ENCODE measurements around the gene KCNJ12.
"Not testable (repeated sequence)": the region's sequence is repeated elsewhere in the genome, so short reads cannot be mapped to it uniquely, and the experiment has no call there.

Gene KCNJ12

GRCh38 chr17:21408224-21408623 is 32.1 kb downstream of the KCNJ12 start:
- not testable (repeated sequence) for H3K9ac ChIP-seq; H3K27ac ChIP-seq; H3K4me1 ChIP-seq (ENCODE audit: low read depth, poor library complexity, severe bottlenecking); H4K20me1 ChIP-seq (ENCODE audit: insufficient read depth); H2AFZ ChIP-seq (ENCODE audit: low read depth); H3K27me3 ChIP-seq (ENCODE audit: insufficient read depth, low read depth); H3K79me2 ChIP-seq (ENCODE audit: insufficient read depth, low read depth); H3K4me2 ChIP-seq; H3K4me3 ChIP-seq (IDR thresholded peaks at IDR 0.05; ENCODE audit: insufficient read depth, low read depth, low read length); H3K36me3 ChIP-seq (ENCODE audit: insufficient read depth)

GRCh38 chr17:21408766-21409300 is 32.7 kb downstream of the KCNJ12 start:
- H3K9ac ChIP-seq; H3K27me3 ChIP-seq (ENCODE audit: insufficient read depth, low read depth); H3K4me2 ChIP-seq; H4K20me1 ChIP-seq (ENCODE audit: insufficient read depth); H3K27ac ChIP-seq; H3K79me2 ChIP-seq (ENCODE audit: insufficient read depth, low read depth); H3K4me3 ChIP-seq (IDR thresholded peaks at IDR 0.05; ENCODE audit: insufficient read depth, low read depth, low read length); H3K36me3 ChIP-seq (ENCODE audit: insufficient read depth); H2AFZ ChIP-seq (ENCODE audit: low read depth); H3K4me1 ChIP-seq (ENCODE audit: low read depth, poor library complexity, severe bottlenecking): not testable (repeated sequence)

GRCh38 chr17:21409388-21409787 is 33.2 kb downstream of the KCNJ12 start:
- not testable (repeated sequence) for H3K4me3 ChIP-seq (IDR thresholded peaks at IDR 0.05; ENCODE audit: insufficient read depth, low read depth, low read length); H3K36me3 ChIP-seq (ENCODE audit: insufficient read depth); H3K79me2 ChIP-seq (ENCODE audit: insufficient read depth, low read depth); H3K9ac ChIP-seq; H4K20me1 ChIP-seq (ENCODE audit: insufficient read depth); H3K4me2 ChIP-seq; H3K27ac ChIP-seq; H2AFZ ChIP-seq (ENCODE audit: low read depth); H3K27me3 ChIP-seq (ENCODE audit: insufficient read depth, low read depth); H3K4me1 ChIP-seq (ENCODE audit: low read depth, poor library complexity, severe bottlenecking)

GRCh38 chr17:21409971-21410370 is 33.8 kb downstream of the KCNJ12 start:
- H3K9ac ChIP-seq; H3K4me1 ChIP-seq (ENCODE audit: low read depth, poor library complexity, severe bottlenecking); H3K36me3 ChIP-seq (ENCODE audit: insufficient read depth); H3K79me2 ChIP-seq (ENCODE audit: insufficient read depth, low read depth); H3K4me2 ChIP-seq; H3K27me3 ChIP-seq (ENCODE audit: insufficient read depth, low read depth); H3K4me3 ChIP-seq (IDR thresholded peaks at IDR 0.05; ENCODE audit: insufficient read depth, low read depth, low read length); H2AFZ ChIP-seq (ENCODE audit: low read depth); H4K20me1 ChIP-seq (ENCODE audit: insufficient read depth); H3K27ac ChIP-seq: not testable (repeated sequence)

GRCh38 chr17:21410371-21410770 is 34.2 kb downstream of the KCNJ12 start:
- not testable (repeated sequence) for H4K20me1 ChIP-seq (ENCODE audit: insufficient read depth); H3K4me3 ChIP-seq (IDR thresholded peaks at IDR 0.05; ENCODE audit: insufficient read depth, low read depth, low read length); H3K4me2 ChIP-seq; H2AFZ ChIP-seq (ENCODE audit: low read depth); H3K9ac ChIP-seq; H3K36me3 ChIP-seq (ENCODE audit: insufficient read depth); H3K27ac ChIP-seq; H3K79me2 ChIP-seq (ENCODE audit: insufficient read depth, low read depth); H3K4me1 ChIP-seq (ENCODE audit: low read depth, poor library complexity, severe bottlenecking); H3K27me3 ChIP-seq (ENCODE audit: insufficient read depth, low read depth)

GRCh38 chr17:21410906-21411678 is 34.9 kb downstream of the KCNJ12 start:
- H4K20me1 ChIP-seq (ENCODE audit: insufficient read depth); H3K4me2 ChIP-seq; H2AFZ ChIP-seq (ENCODE audit: low read depth); H3K36me3 ChIP-seq (ENCODE audit: insufficient read depth); H3K9ac ChIP-seq; H3K4me3 ChIP-seq (IDR thresholded peaks at IDR 0.05; ENCODE audit: insufficient read depth, low read depth, low read length); H3K27ac ChIP-seq; H3K27me3 ChIP-seq (ENCODE audit: insufficient read depth, low read depth); H3K79me2 ChIP-seq (ENCODE audit: insufficient read depth, low read depth); H3K4me1 ChIP-seq (ENCODE audit: low read depth, poor library complexity, severe bottlenecking): not testable (repeated sequence)

GRCh38 chr17:21411679-21412205 is 35.6 kb downstream of the KCNJ12 start:
- H3K27ac ChIP-seq: peak overlapping the region; percentile 58
- H3K79me2 ChIP-seq (ENCODE audit: insufficient read depth, low read depth); H3K4me3 ChIP-seq (IDR thresholded peaks at IDR 0.05; ENCODE audit: insufficient read depth, low read depth, low read length); H3K27me3 ChIP-seq (ENCODE audit: insufficient read depth, low read depth); H3K4me1 ChIP-seq (ENCODE audit: low read depth, poor library complexity, severe bottlenecking); H2AFZ ChIP-seq (ENCODE audit: low read depth); H3K36me3 ChIP-seq (ENCODE audit: insufficient read depth); H4K20me1 ChIP-seq (ENCODE audit: insufficient read depth); H3K4me2 ChIP-seq: not testable (repeated sequence)
- H3K9ac ChIP-seq: peak overlapping the region; percentile 36; the same call in 1 of the 2 replicates

- not testable (repeated sequence) for H3K9ac ChIP-seq; H3K4me2 ChIP-seq; H4K20me1 ChIP-seq (ENCODE audit: insufficient read depth); H3K79me2 ChIP-seq (ENCODE audit: insufficient read depth, low read depth); H3K4me1 ChIP-seq (ENCODE audit: low read depth, poor library complexity, severe bottlenecking); H3K36me3 ChIP-seq (ENCODE audit: insufficient read depth); H3K27ac ChIP-seq; H3K27me3 ChIP-seq (ENCODE audit: insufficient read depth, low read depth); H2AFZ ChIP-seq (ENCODE audit: low read depth); H3K4me3 ChIP-seq (IDR thresholded peaks at IDR 0.05; ENCODE audit: insufficient read depth, low read depth, low read length)
Measured at GRCh38 chr17:21412207-21412681, 36.1 kb downstream of the KCNJ12 start.

GRCh38 chr17:21413570-21414279 is 37.6 kb downstream of the KCNJ12 start:
- not testable (repeated sequence) for H3K9ac ChIP-seq; H3K4me3 ChIP-seq (IDR thresholded peaks at IDR 0.05; ENCODE audit: insufficient read depth, low read depth, low read length); H3K4me1 ChIP-seq (ENCODE audit: low read depth, poor library complexity, severe bottlenecking); H4K20me1 ChIP-seq (ENCODE audit: insufficient read depth); H2AFZ ChIP-seq (ENCODE audit: low read depth); H3K79me2 ChIP-seq (ENCODE audit: insufficient read depth, low read depth); H3K27me3 ChIP-seq (ENCODE audit: insufficient read depth, low read depth); H3K36me3 ChIP-seq (ENCODE audit: insufficient read depth); H3K4me2 ChIP-seq; H3K27ac ChIP-seq

GRCh38 chr17:21414616-21415015 is 38.5 kb downstream of the KCNJ12 start:
- not testable (repeated sequence) for H3K79me2 ChIP-seq (ENCODE audit: insufficient read depth, low read depth); H3K9ac ChIP-seq; H3K36me3 ChIP-seq (ENCODE audit: insufficient read depth); H3K4me2 ChIP-seq; H3K4me3 ChIP-seq (IDR thresholded peaks at IDR 0.05; ENCODE audit: insufficient read depth, low read depth, low read length); H3K27ac ChIP-seq; H3K27me3 ChIP-seq (ENCODE audit: insufficient read depth, low read depth); H3K4me1 ChIP-seq (ENCODE audit: low read depth, poor library complexity, severe bottlenecking); H4K20me1 ChIP-seq (ENCODE audit: insufficient read depth); H2AFZ ChIP-seq (ENCODE audit: low read depth)

Data from KMS-11 (cell line).